COLO829 (cell line): Measurements from ENCODE around the gene ZNF384.

ENCODE experiments used
- DNase-seq: peaks from one replicate; pipeline ENCODE4 v3.0.0; 2012; ENCODE audit warnings: low spot score

The ZNF384 gene

GRCh38 chr12:6653342-6653741 lies 35.8 kb downstream of the ZNF384 start:
- DNase-seq = no peak

DNA sequence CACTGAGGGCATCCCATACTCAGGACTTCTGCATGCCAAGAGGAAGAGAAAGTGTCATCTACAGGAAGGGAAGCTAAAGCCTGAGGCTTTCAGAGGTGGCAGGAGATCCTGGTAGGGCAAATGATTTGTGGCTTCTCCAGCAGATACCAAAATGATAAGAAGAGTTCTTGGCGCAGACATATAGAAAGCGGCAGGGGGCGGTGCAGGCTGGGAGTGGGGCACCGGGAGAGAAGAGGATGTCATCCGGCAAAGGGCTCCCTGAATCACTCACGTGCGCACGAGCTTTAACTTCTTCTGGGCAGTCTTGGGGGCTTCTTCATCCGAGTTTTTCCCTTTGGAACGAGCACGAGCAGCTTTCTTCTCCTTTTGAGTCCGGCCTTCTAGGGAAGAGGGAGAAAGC lies 36.8 kb downstream of the ZNF384 start:
- no peak for DNase-seq

- DNase-seq = no peak
Observed at GRCh38 chr12:6650832-6651231, 38.3 kb downstream of the ZNF384 start.

GRCh38 chr12:6647083-6647604 lies 42.0 kb downstream of the ZNF384 start, which contains the start of gene ACRBP:
ACRBP (minus strand) TSS chr12:6647432; CDS start chr12:6647366, 66 bp downstream.
- DNase-seq = no peak

DNA sequence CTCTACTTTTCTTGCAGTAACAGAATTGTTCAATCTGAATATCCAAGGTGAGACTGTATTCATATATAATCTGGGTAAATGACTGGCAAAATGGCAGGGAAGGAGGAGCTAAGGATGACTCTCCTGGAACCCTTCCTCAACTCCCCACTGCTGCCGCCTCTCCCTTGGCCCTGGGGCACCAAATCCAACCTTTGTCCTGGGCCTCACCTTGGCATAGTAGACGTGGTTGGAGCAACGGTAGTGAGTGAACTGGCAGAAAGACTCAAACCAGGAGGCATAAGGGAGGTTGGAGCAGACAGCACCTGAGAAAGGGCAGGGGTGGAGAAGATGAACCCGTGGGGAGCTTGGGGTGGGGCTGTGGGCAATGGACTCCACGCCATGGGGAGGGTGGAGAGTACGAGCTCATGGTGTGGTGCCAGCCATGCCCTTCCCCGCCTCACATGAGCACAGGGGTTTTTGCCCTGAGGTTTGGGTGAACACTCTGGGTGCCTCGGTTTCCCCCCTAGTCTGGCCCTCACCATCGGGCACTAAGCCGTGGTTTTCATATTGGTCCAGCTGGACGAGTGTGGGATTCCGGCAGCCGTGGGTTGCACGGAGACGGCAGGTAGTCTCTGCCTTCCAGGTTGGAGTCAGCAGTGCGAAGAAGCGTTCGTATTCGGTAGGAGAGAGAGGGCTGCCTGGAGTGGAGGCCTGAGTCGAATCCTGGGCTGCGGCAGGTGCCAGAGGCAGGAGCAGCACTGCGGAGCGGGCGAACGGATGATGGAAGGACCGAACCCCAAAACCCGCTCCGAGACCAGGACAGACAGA lies 42.7 kb downstream of the ZNF384 start:
- DNase-seq = no peak

DNA sequence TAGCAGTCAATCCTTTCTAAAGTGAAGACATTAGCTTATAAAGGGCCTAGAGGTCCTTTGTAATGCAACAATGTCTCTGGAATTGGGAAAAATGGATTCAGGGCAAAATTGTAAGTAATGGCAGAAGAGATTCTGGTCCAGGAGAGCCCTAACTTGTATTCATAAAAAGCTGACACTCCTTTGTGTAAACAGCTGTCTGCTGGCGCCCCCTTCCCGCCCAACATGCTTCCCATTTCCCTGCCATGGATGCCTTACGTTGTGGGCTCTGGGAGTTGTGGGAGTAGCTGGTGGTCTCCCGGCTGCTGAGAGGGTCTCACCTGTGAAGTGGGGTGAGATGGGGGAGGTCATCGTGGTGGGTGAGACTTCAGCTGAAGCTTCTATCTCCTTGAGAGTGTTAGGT lies 44.3 kb downstream of the ZNF384 start:
- DNase-seq = no peak

- DNase-seq = no peak
Observed at GRCh38 chr12:6644257-6644596, 44.9 kb downstream of the ZNF384 start.

DNA sequence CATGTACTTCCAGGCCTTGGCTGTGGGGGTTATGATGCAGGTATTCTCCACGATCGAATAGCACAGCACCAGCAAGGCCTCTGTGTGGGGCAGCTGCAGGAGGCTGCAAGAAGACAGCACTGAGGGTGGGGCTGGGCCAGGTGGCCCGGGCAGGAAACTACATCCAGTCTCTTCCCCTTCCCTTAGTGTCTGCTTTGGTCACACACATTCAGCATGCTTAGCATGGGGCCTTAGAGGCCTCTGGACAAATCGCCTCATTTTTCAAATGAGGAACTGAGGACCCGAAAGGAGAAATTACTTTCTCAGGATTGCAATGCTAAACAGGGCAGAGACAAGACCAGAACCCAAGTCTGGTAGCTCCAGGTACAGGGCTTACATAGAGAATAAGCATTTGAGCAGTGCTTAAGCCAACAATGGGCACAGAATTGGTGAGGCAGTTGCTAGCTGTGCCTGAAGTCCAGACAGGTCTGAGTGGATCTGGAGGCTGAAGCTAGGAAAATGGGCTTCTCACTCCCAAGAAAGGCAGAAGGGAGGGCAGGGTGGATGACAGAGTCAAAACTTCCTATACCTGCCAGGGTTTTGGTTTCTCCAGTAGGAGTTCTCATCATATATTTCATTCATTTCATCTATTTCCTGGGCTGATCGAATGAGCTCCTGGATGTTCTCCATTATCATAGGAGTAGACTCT lies 45.5 kb downstream of the ZNF384 start:
- DNase-seq = no peak

DNA sequence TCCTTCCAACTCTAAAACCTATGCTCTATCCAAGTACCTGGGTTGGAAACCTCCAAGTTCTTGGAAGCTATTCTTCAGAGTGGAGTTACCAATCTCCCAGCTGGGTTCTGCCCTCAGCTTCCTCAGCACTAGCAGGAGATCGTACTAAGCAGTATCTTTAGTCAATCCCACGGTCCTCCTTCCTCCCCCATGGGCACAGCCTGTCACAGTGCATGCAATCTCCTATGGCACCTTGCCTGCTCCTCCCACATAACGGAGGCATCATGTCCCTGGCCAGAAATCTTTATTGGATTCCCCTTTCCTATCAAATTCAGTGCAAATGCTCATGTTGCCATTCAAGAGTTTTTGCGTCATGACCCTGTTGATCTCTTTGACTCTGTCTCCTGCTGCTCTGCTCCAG lies 48.0 kb downstream of the ZNF384 start:
- DNase-seq = no peak

DNA sequence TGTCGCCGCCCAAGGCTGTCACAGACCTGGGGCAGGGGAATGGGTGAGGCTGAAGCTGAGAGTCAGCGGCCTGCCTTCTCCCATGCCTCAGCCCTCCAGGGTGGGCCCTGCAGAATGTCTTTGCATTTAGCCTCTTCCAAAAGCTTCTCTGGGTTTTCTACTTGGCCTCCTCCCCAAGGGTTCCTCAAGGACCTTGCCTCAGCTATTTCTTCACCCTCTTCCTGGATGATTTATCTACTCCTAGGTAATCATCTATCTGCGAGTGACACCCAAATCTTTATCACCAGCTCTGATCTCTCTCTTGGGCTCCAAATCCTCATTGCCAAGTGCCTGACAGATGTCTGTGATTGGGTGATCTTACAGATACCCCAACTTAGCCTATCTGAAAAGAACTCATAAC lies 48.7 kb downstream of the ZNF384 start:
- DNase-seq = no peak

DNA sequence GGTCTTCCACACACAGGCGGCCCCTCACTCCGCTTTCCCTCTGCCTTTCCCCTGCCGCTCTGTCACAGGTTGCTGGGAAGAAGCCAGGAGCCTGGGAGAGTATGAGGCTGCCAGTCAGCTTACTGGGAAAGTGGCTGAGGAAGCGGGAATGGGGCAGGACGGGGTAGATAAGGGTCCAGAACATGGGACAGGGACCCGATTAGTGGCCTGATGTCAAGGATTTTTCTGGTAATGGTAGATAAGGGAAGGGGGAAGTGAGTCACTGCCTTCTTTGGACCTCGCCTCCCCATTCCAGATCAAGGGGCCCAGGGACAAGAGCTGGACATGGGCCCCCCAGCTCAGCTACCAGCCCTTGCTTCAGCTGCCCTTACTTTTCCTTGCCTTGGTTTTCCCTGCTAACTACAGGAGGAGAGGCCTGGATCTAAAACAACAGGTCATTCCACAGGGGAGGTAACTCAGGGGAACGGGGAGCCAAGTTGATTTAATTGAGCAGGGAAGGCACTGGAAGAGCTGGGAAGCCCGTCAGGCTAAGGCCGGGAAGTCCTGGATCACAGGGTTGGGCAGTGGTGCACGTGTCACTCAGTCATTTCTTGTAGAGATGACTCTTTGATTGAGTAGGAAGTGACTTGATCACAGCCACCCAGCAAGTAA lies 49.9 kb downstream of the ZNF384 start:
- no peak for DNase-seq

- no peak for DNase-seq
Observed at GRCh38 chr12:6638305-6638704, 50.9 kb downstream of the ZNF384 start.

- no peak for DNase-seq
Observed at GRCh38 chr12:6635856-6636531, 53.2 kb downstream of the ZNF384 start, which contains the start of gene LPAR5. LPAR5 (minus strand) TSS chr12:6635959; CDS start chr12:6621248, 14,711 bp downstream.

DNA sequence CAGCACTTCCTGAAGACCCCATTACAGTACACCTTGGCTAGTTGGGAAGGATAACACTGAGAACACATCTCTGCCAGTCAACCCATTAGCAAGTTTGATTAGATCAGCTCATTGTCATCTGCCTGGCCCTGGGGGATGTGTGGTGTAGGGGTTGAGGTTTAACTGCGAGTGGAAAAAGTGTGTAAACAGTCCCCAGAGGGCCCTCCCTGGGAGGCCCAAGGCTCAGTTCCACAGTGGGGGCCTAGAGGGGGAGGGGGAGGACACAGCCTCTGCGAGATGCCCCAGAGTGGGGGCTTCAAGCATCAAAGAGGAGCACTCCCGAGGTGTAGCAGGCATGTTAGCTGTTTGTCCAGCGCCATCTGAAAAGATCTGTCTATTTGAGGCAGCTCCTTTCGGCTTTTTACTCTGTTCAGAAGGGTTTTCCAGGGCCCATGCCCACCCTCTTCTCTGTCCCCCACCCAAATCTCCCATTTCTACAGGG lies 53.8 kb downstream of the ZNF384 start:
- DNase-seq = no peak

DNA sequence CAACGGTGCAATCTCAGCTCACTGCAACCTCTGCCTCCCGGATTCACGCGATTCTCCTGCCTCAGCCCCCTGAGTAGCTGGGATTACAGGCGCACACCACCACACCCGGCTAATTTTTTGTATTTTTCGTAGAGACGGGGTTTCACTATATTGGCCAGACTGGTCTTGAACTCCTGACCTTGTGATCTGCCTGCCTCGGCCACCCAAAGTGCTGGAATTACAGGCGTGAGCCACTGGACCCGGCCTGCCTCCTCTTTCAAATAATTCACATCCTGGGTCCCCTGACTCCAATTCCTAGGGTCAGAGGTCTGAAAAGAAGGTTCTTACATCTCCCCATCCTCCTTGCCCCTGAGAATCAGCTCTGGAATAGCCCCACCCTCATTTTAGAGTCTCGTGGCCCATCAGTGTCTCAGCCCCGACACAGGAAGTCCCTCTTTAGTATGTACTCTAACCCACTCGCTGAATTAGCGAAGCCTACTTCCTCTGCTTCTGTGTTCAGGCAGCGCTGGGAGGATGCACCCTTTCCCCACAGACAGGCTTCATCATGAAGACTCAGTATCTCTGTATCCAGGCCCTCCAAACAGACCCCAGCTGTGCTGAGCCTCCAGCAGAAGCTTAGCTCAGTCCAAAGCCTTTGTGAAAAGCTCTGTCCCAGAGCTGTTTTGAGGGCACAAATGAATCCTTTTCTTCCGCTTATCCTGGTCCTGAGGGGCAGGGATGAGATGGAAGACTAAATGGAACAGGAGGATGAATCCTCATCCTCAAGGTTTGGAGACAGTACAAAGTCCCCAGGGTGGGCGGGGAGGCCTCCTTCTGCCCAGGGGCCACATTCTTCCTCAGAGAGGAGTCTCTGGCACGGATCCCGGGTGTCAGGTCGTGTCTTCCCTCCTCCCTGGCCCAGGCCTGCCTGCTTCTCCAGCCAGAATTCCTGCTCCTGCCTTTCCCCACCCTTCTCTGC lies 56.9 kb downstream of the ZNF384 start:
- no peak for DNase-seq

DNA sequence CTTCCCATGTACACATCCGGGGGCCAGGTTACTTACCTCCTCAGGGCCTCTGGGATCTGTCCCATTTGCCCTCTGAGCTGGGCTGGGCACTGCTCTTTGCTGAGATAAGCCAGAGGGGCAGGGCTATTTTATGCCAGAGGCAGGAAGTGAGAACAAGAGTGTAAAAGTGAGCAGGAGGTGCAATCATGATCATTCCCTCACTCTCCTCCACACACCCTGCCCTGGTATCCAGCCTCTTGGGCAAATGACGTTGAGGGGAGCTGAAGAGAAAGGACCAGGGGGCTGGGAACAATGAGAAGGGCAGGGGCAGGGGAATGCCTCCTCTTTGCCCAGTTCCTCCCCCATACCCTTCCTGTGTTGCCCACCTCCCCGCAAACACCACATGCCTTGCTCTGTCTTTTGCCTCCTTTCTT lies 57.6 kb downstream of the ZNF384 start:
- DNase-seq = no peak

- DNase-seq = no peak
Observed at GRCh38 chr12:6630736-6631135, 58.4 kb downstream of the ZNF384 start.

DNA sequence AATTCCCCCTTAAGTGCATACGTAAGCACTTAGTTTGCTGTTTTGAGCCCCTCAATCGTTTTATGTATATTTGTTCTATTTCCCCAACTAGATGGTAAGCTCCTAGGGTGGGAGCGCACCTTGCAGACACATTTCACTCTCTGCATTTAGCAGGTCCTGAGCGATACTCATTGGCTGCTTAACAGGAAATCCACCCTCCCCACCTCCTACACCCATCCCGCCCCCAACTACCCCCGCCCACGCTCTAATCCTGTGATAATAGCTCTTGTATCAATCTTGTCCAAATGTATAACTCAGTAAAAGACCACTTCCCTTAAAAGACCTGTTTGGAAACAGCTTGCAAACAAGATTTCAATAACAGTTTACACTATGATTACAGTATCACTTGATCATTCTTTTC lies 61.6 kb downstream of the ZNF384 start:
- DNase-seq = no peak

DNA sequence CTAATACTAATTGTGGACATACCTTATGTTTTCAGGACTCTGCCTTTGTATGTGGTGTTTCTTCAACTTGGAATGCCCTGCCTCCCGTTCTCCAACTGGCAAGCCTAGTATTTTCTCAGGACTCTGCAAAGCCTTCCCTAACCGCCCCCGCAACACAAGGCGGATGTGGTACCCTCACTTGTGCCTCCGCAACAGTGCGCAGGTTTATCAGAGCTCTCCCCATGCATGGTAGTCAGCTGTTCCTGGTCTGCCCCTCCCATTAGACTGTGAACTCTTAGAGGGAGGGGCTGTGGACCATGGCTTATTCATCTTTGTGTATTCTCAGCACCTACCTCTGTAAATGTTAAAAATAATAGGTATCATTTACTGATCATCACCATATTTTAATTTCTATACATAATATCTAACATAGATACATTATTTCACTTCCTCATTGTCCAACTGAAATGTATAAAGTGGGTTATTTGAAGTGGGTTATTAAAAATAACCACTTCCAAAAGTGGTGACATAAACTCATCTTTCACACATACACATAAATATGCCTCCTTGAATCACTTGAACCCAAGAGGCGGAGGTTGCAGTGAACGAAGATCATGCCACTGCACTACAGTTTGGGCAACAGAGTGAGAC lies 62.4 kb downstream of the ZNF384 start:
- DNase-seq = no peak

- no peak for DNase-seq
Observed at GRCh38 chr12:6620885-6621274, 68.3 kb downstream of the ZNF384 start.
